ENCODE data around the gene APBA2.

DNA sequence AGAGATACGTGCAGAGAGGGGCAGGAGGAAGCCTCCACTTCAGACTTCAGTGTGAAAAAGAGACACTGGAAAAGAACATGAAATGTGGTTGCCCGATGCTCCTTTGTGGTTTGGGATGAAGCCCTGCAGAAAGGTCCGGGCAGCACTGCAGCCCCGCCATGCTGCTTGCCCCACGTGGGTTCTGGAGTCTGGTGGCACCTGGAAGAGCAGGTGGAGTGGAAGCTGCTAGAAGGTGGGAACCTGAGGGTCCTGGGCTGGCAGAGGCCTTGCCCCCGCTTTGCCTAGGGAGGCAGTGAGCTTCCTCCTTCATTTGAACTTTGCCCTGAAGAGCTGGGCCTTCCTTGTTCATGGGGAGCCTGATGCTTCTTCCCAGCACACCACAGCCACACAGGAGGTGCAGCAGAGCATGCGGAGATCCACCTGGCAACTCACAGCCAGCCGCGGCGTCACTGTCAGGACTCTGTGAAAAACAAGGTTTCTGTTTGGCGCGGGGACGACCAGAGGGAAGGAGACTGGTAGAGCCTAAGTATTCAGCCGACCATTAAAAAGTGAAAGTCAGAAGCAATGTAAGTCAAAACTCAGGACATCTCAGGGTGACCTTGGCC lies 59.0 kb downstream of the APBA2 start:
- TF ChIP-seq, protein P1, sequence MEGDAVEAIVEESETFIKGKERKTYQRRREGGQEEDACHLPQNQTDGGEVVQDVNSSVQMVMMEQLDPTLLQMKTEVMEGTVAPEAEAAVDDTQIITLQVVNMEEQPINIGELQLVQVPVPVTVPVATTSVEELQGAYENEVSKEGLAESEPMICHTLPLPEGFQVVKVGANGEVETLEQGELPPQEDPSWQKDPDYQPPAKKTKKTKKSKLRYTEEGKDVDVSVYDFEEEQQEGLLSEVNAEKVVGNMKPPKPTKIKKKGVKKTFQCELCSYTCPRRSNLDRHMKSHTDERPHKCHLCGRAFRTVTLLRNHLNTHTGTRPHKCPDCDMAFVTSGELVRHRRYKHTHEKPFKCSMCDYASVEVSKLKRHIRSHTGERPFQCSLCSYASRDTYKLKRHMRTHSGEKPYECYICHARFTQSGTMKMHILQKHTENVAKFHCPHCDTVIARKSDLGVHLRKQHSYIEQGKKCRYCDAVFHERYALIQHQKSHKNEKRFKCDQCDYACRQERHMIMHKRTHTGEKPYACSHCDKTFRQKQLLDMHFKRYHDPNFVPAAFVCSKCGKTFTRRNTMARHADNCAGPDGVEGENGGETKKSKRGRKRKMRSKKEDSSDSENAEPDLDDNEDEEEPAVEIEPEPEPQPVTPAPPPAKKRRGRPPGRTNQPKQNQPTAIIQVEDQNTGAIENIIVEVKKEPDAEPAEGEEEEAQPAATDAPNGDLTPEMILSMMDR (IDR thresholded peaks at IDR 0.05), result no peak
- TF ChIP-seq POLR2A (IDR thresholded peaks at IDR 0.05), result no peak
